ENCODE data around the gene MAGI2. TPM values are rescaled to one million over a fixed set of nuclear protein-coding genes. Genes with fewer than 3 reads are reported as not detected.

MAGI2 gene
- total and polyA plus RNA-seq, 2 donors from 2014 or later, result 4.4 to 9.0 TPM

DNA sequence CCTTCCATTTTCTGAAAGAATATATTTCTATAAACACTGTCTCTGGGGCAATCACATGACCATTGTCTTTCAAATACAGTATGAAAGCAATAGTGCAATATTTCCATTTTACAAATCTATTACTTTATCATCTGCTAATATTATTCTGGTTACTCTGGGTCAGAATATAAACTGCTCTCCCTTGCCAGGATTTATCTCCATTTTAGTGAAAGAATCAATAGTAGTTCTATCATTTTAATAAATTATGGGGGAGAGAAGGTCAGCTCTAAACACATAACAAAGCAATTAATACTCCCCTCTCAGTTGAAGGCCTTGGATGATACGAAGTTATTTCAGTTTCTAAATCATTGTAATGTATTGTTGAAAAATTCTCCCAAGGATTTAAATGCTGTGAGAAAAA is 608.3 kb downstream of the MAGI2 start:
- intact Hi-C loops (cut with DNase I), result no loop called here
- TF ChIP-seq, protein P1, sequence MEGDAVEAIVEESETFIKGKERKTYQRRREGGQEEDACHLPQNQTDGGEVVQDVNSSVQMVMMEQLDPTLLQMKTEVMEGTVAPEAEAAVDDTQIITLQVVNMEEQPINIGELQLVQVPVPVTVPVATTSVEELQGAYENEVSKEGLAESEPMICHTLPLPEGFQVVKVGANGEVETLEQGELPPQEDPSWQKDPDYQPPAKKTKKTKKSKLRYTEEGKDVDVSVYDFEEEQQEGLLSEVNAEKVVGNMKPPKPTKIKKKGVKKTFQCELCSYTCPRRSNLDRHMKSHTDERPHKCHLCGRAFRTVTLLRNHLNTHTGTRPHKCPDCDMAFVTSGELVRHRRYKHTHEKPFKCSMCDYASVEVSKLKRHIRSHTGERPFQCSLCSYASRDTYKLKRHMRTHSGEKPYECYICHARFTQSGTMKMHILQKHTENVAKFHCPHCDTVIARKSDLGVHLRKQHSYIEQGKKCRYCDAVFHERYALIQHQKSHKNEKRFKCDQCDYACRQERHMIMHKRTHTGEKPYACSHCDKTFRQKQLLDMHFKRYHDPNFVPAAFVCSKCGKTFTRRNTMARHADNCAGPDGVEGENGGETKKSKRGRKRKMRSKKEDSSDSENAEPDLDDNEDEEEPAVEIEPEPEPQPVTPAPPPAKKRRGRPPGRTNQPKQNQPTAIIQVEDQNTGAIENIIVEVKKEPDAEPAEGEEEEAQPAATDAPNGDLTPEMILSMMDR (IDR thresholded peaks at IDR 0.05; ENCODE audit: borderline replicate concordance, extremely low read depth, insufficient read depth), result no peak
- DNase-seq, result no peak

DNA sequence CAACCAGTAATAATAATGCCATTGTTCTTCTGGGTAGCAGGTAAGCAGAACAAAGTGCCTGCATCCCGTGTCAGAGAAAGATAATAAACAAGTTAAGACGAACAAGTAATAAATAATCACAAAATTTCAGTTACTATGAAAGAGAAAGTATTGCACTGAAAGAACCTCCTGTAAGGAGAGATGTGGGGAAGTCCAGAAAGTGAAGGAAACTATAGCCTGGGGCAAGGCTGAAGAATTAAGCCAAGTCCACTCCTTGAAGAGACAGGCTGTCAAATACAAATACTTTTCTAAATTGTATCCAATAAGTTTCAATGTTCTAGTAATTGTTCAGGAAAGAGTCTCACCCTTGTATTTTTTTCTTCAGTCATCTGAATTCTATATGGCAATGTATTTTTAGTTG is 611.4 kb downstream of the MAGI2 start:
- no peaks in the 10 kb centered on the region for H3K27me3 ChIP-seq (ENCODE audit: control insufficient read depth, insufficient read depth, low read length)
- no peaks in the 10 kb centered on the region for H3K9me3 ChIP-seq (ENCODE audit: control insufficient read depth in 2 of 3, insufficient read depth in 1 of 3, low read length in 3 of 3)
- FAIRE-seq (no peak), DNase-seq (no peak)
- H3K27ac ChIP-seq (ENCODE audit: low read depth in 2 of 2, low read length in 2 of 2), result no peak overlapping the region
- H3K4me1 ChIP-seq (ENCODE audit: control insufficient read depth in 2 of 3, insufficient read depth in 2 of 3, low read depth in 1 of 3, low read length in 3 of 3), result no peaks in the 10 kb centered on the region
- TF ChIP-seq, protein P1 (IDR thresholded peaks at IDR 0.05; ENCODE audit: borderline replicate concordance, extremely low read depth, insufficient read depth), result no peak
- H3K36me3 ChIP-seq (ENCODE audit: control insufficient read depth in 2 of 3, insufficient read depth in 3 of 3, low read length in 3 of 3), result no peaks in the 10 kb centered on the region
- H3K4me3 ChIP-seq (ENCODE audit: low read length in 3 of 3), result no peak overlapping the region
- no peak overlapping the region for H3K9ac ChIP-seq (ENCODE audit: low read length in 3 of 3)
- intact Hi-C loops (cut with DNase I), result no loop called here

More for the DNA sequence above, 608.3 kb downstream of the MAGI2 start:
- H3K36me3 ChIP-seq (ENCODE audit: control insufficient read depth in 2 of 3, insufficient read depth in 3 of 3, low read length in 3 of 3), result no peaks in the 10 kb centered on the region
- H3K4me3 ChIP-seq (ENCODE audit: low read length in 3 of 3), result no peak overlapping the region
- no peaks in the 10 kb centered on the region for H3K27me3 ChIP-seq (ENCODE audit: control insufficient read depth, insufficient read depth, low read length)
- H3K4me1 ChIP-seq (ENCODE audit: control insufficient read depth in 2 of 3, insufficient read depth in 2 of 3, low read depth in 1 of 3, low read length in 3 of 3), result no peaks in the 10 kb centered on the region
- no peaks in the 10 kb centered on the region for H3K9me3 ChIP-seq (ENCODE audit: control insufficient read depth in 2 of 3, insufficient read depth in 1 of 3, low read length in 3 of 3)
- FAIRE-seq, result no peak
- H3K27ac ChIP-seq (ENCODE audit: low read depth in 2 of 2, low read length in 2 of 2), result no peak overlapping the region
- no peak overlapping the region for H3K9ac ChIP-seq (ENCODE audit: low read length in 3 of 3)

DNA sequence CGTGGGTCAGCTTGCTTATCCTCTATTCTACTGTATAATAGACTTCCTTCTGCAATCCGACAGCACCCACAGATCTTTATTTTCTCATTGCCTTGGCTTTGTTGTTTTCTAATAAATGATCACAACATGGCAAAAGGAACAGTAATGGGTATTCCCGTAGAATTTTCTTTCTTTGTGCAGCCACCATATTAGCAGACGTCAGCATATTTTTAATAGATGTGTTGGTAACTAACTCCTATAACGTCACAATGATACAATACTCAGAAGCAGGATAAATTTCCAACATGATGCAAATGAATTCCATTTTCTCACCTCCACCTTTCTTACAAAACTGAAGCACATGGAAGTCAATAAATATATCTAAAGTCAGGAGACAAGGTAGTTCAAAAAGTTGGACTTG is 617.6 kb downstream of the MAGI2 start:
- Histone ChIP-seq H3K4me3 (ENCODE audit: low read length in 3 of 3) (no peak overlapping the region), H3K36me3 (ENCODE audit: control insufficient read depth in 2 of 3, insufficient read depth in 3 of 3, low read length in 3 of 3) (no peaks in the 10 kb centered on the region), H3K27me3 (ENCODE audit: control insufficient read depth, insufficient read depth, low read length) (no peaks in the 10 kb centered on the region), H3K9ac (ENCODE audit: low read length in 3 of 3) (no peak overlapping the region), H3K4me1 (ENCODE audit: control insufficient read depth in 2 of 3, insufficient read depth in 2 of 3, low read depth in 1 of 3, low read length in 3 of 3) (no peaks in the 10 kb centered on the region), H3K9me3 (ENCODE audit: control insufficient read depth in 2 of 3, insufficient read depth in 1 of 3, low read length in 3 of 3) (no peaks in the 10 kb centered on the region), H3K27ac (ENCODE audit: low read depth in 2 of 2, low read length in 2 of 2) (no peak overlapping the region)
- TF ChIP-seq, protein P1 (IDR thresholded peaks at IDR 0.05; ENCODE audit: borderline replicate concordance, extremely low read depth, insufficient read depth), result no peak
- intact Hi-C loops (cut with DNase I), result no loop called here
- no peak for DNase-seq
- no peak for FAIRE-seq

DNA sequence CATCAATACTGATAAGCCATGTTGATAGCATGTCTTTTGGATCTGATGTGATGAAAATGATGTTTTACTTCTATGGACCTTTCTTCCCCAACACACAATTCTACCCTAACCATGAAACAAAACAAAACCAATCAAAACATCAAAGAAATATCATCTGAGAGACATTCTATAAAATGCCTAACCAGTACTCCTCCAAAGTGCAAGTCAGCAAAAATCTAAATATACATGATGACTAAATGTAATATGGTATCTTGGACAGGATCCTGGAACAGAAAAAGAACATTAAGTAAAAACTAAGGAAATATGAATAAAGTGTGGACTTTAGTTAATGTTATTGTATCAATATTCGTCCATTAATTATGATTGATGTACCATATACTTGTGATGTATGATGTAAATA is 625.1 kb downstream of the MAGI2 start:
- Histone ChIP-seq H3K4me3 (ENCODE audit: low read length in 3 of 3) (no peak overlapping the region), H3K9me3 (ENCODE audit: control insufficient read depth in 2 of 3, insufficient read depth in 1 of 3, low read length in 3 of 3) (no peaks in the 10 kb centered on the region), H3K27me3 (ENCODE audit: control insufficient read depth, insufficient read depth, low read length) (no peaks in the 10 kb centered on the region), H3K9ac (ENCODE audit: low read length in 3 of 3) (no peak overlapping the region), H3K36me3 (ENCODE audit: control insufficient read depth in 2 of 3, insufficient read depth in 3 of 3, low read length in 3 of 3) (no peaks in the 10 kb centered on the region), H3K4me1 (ENCODE audit: control insufficient read depth in 2 of 3, insufficient read depth in 2 of 3, low read depth in 1 of 3, low read length in 3 of 3) (no peaks in the 10 kb centered on the region), H3K27ac (ENCODE audit: low read depth in 2 of 2, low read length in 2 of 2) (no peak overlapping the region)
- FAIRE-seq, result no peak
- DNase-seq, result no peak
- TF ChIP-seq, protein P1 (IDR thresholded peaks at IDR 0.05; ENCODE audit: borderline replicate concordance, extremely low read depth, insufficient read depth), result no peak
- intact Hi-C loops (cut with DNase I), result no loop called here
